HG03442 (cell line): ENCODE data around the gene TBC1D10A.

ENCODE experiments used
- ATAC-seq: cut with Tn5 transposase; IDR thresholded peaks from one replicate; pipeline ENCODE4 v1.9.1; 2021; ENCODE audit warnings: mild to moderate bottlenecking, moderate library complexity; ENCODE audit not compliant: unreplicated experiment

The TBC1D10A gene

GRCh38 chr22:30302810-30303138 is 24.0 kb downstream of the TBC1D10A start:
- no peak for ATAC-seq

- no peak for ATAC-seq
These were observed 24.5 kb downstream of the TBC1D10A start for GRCh38 chr22:30301995-30302809.

- ATAC-seq, result no peak
These were observed 27.4 kb downstream of the TBC1D10A start for GRCh38 chr22:30299322-30299721.

GRCh38 chr22:30297991-30298701 is 28.6 kb downstream of the TBC1D10A start:
- no peak for ATAC-seq

- no peak for ATAC-seq
These were observed 29.3 kb downstream of the TBC1D10A start for GRCh38 chr22:30297276-30297990.

GRCh38 chr22:30296833-30297232 is 29.9 kb downstream of the TBC1D10A start:
- no peak for ATAC-seq

GRCh38 chr22:30296324-30296723 is 30.4 kb downstream of the TBC1D10A start:
- ATAC-seq, result no peak

- ATAC-seq, result no peak
These were observed 31.2 kb downstream of the TBC1D10A start for GRCh38 chr22:30295576-30295975.

GRCh38 chr22:30294830-30295229 is 31.9 kb downstream of the TBC1D10A start:
- no peak for ATAC-seq

GRCh38 chr22:30294066-30294465 is 32.7 kb downstream of the TBC1D10A start:
- no peak for ATAC-seq

GRCh38 chr22:30293026-30293425 is 33.7 kb downstream of the TBC1D10A start:
- no peak for ATAC-seq

GRCh38 chr22:30292069-30292970 is 34.4 kb downstream of the TBC1D10A start:
- ATAC-seq, result no peak

- no peak for ATAC-seq
These were observed 35.5 kb downstream of the TBC1D10A start for GRCh38 chr22:30291058-30291892.

- no peak for ATAC-seq
These were observed 36.2 kb downstream of the TBC1D10A start for GRCh38 chr22:30290342-30291057.

- peak; percentile 9 for ATAC-seq
These were observed 36.8 kb downstream of the TBC1D10A start for GRCh38 chr22:30289980-30290313.

- peak; percentile 62 for ATAC-seq
These were observed 37.4 kb downstream of the TBC1D10A start, which contains the start of gene CASTOR1 for GRCh38 chr22:30289141-30289979. Gene CASTOR1, minus strand, starts transcription at chr22:30289505. Its CDS starts 8 bp downstream, at chr22:30289497.

GRCh38 chr22:30288419-30289140 is 38.2 kb downstream of the TBC1D10A start:
- no peak for ATAC-seq
